Stomach (tissue), 9 donors: ENCODE measurements around the gene TNS3. TPM values are rescaled to one million over a fixed set of nuclear protein-coding genes. Genes with fewer than 3 reads are reported as not detected.
A peak's percentile ranks its signal among the peaks of the same experiment; 100 is the strongest.

Experiments used
- DNase-seq, 2 donors: peaks; one replicate each; pipeline versions ENCODE4 v3.0.0 to v3.0.0-alpha.2; 2013 to 2019
- H3K27ac ChIP-seq, 5 donors: fragments of 200-600 bp in 4 of 5; sonication (generic) in 4 of 5; one replicate each; pipeline ENCODE4 v1.5.1; 2013 to 2019; ENCODE audit warnings: mild to moderate bottlenecking in 1 of 5, moderate library complexity in 1 of 5
- H3K27me3 ChIP-seq, 3 donors: fragments of 200-600 bp; sonication (generic); one replicate each; pipeline ENCODE4 v1.5.1; 2017 to 2019; ENCODE audit warnings: mixed run types in 1 of 3
- H3K36me3 ChIP-seq, 4 donors: fragments of 200-600 bp; sonication (generic); 1 replicate in 3 of 4; 2 replicates in 1 of 4; pipeline ENCODE4 v1.5.1; 2016 to 2019
- H3K4me1 ChIP-seq, 4 donors: fragments of 200-600 bp; sonication (generic); one replicate each; pipeline ENCODE4 v1.5.1; 2016 to 2019
- H3K4me3 ChIP-seq, 4 donors: fragments of 200-600 bp; sonication (generic) in 3 of 4; one replicate each; pipeline ENCODE4 v1.5.1; 2016 to 2019; ENCODE audit warnings: mild to moderate bottlenecking in 1 of 4
- H3K9me3 ChIP-seq, 4 donors: fragments of 200-600 bp; sonication (generic); one replicate each; pipeline ENCODE4 v1.5.1; 2016 to 2019
- CTCF ChIP-seq, 7 experiments: fragments of 450-650 bp in 4 of 7; fragments of 200-600 bp in 3 of 7; sonication (generic) in 3 of 7; IDR thresholded peaks; one replicate each; pipeline ENCODE4 v1.5.1; 2016 to 2019; ENCODE audit warnings: antibody characterized with exemption in 7 of 7, control low read depth in 2 of 7, mild to moderate bottlenecking in 1 of 7
- EP300 ChIP-seq: sonication (generic); formaldehyde crosslinking; IDR thresholded peaks from one replicate; pipeline ENCODE4 v1.6.1; 2017; ENCODE audit warnings: antibody characterized with exemption
- POLR2A ChIP-seq, 4 donors: fragments of 450-650 bp; IDR thresholded peaks; one replicate each; pipeline ENCODE4 v1.6.1; 2016; ENCODE audit warnings: antibody characterized with exemption in 4 of 4, control low read depth in 2 of 4, mild to moderate bottlenecking in 1 of 4, moderate library complexity in 1 of 4
- POLR2AphosphoS5 ChIP-seq, 3 donors: sonication (generic); formaldehyde crosslinking; IDR thresholded peaks; one replicate each; pipeline ENCODE4 v1.6.1; 2016; ENCODE audit warnings: antibody characterized with exemption in 3 of 3
- WGBS, 5 donors: extraction: QIAGEN DNeasy Blood & Tissue Kit in 3 of 5; methylation state at CpG; one replicate each; pipeline versions ENCODE4 v1.1.5 to v1.1.7; 2013 to 2018; 5-methylcytosine and 5-hydroxymethylcytosine counted together
- intact Hi-C: fragments of 100-400 bp; cut with DNase I; formaldehyde crosslinking; loops from one replicate; pipeline ENCODE4 v1.15.1; 2023; ENCODE audit warnings: low total_unique reads
- polyA plus RNA-seq, 3 donors: library from polyadenylated mRNA; stranded (reverse); fragments of 200-250 nt; gene quantifications; one replicate each; pipeline ENCODE4 v1.2.3, GENCODE V29; 2013
- total RNA-seq, 5 donors: library from RNA; depleted of rRNA; stranded (reverse); fragments of >200 nt; gene quantifications; one replicate each; pipeline versions ENCODE4 v1.1.0 to v1.2.3, GENCODE V29; 2014 to 2016
- donor health status: healthy with polysubstance abuse.
- donor health status: Bipolar disorder and iron deficiency.
- donor health status: healthy.

TNS3 gene
- total and polyA plus RNA-seq, 8 donors, result 10.0 to 105 (median 41.0) TPM

GRCh38 chr7:47351233-47352154 lies 230.4 kb downstream of the TNS3 start:
- Histone ChIP-seq H3K4me1 (peaks cover 22 to 34% (median 28%) of the 10 kb centered on the region in 4 donors), H3K36me3 (peaks cover under 1 to 34% (median 12%) of the 10 kb centered on the region in 4 donors), H3K4me3 (no peak overlapping the region), H3K9me3 (no peaks in the 10 kb centered on the region), H3K27me3 (no peaks in the 10 kb centered on the region), H3K27ac (no peak overlapping the region)
- no peak for TF ChIP-seq POLR2AphosphoS5 (IDR thresholded peaks at IDR 0.05)
- no peak for TF ChIP-seq CTCF (IDR thresholded peaks at IDR 0.05)
- WGBS, 5 donors, result 71 to 86% (median 76%) methylated on average over 19 to 20 of the region's 20 CpGs
- intact Hi-C loops, result no loop called here
- DNase-seq, result peak in 1 of 2 donors; percentile 20

- Histone ChIP-seq H3K36me3 (peaks cover 8 to 43% (median 22%) of the 10 kb centered on the region in 4 donors), H3K9me3 (no peaks in the 10 kb centered on the region), H3K4me3 (no peak overlapping the region), H3K27ac (no peak overlapping the region), H3K4me1 (peaks cover 13 to 26% (median 17%) of the 10 kb centered on the region in 4 donors), H3K27me3 (no peaks in the 10 kb centered on the region)
- intact Hi-C loops, result no loop called here
- peak in 1 of 2 donors; percentile 23 for DNase-seq
- TF ChIP-seq EP300 (no peak), POLR2A (IDR thresholded peaks at IDR 0.05) (no peak), CTCF (IDR thresholded peaks at IDR 0.05) (no peak), POLR2AphosphoS5 (IDR thresholded peaks at IDR 0.05) (no peak)
- WGBS, 5 donors, result 43 to 82% (median 65%) methylated on average over 3 to 5 of the region's 5 CpGs
Observed at GRCh38 chr7:47350425-47350824, 231.5 kb downstream of the TNS3 start.

DNA sequence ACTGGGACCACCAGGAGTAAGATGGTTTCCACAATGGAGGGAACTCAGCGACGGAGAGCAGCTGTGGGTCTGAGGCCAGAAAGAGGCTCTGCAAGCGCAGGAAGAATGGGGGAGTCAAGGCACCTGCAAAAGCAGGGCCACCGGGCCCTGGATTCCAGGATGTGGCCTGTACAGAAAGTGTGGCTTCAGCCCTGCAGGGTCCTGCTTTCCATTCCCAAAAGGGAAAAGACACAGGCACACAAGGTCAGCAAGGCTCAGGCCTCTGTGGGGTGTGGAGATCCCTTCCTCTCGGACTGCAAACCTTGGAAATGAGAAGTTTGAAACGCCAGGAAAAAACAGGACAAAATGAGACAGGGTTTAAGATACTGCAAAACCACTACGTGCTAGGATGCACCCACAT lies 232.5 kb downstream of the TNS3 start:
- peaks cover 4 to 16% (median 7%) of the 10 kb centered on the region in 4 donors for H3K4me1 ChIP-seq
- no peaks in the 10 kb centered on the region for H3K27me3 ChIP-seq
- no peak overlapping the region for H3K27ac ChIP-seq
- peaks cover 13 to 52% (median 31%) of the 10 kb centered on the region in 4 donors for H3K36me3 ChIP-seq
- TF ChIP-seq EP300 (no peak), CTCF (IDR thresholded peaks at IDR 0.05) (no peak), POLR2AphosphoS5 (IDR thresholded peaks at IDR 0.05) (no peak), POLR2A (IDR thresholded peaks at IDR 0.05) (no peak)
- DNase-seq, result peak in 1 of 2 donors; percentile 11
- H3K9me3 ChIP-seq, result no peaks in the 10 kb centered on the region
- H3K4me3 ChIP-seq, result no peak overlapping the region
- intact Hi-C loops, result no loop called here
- 84 to 93% (median 86%) methylated on average over 7 of the region's 7 CpGs for WGBS, 5 donors

DNA sequence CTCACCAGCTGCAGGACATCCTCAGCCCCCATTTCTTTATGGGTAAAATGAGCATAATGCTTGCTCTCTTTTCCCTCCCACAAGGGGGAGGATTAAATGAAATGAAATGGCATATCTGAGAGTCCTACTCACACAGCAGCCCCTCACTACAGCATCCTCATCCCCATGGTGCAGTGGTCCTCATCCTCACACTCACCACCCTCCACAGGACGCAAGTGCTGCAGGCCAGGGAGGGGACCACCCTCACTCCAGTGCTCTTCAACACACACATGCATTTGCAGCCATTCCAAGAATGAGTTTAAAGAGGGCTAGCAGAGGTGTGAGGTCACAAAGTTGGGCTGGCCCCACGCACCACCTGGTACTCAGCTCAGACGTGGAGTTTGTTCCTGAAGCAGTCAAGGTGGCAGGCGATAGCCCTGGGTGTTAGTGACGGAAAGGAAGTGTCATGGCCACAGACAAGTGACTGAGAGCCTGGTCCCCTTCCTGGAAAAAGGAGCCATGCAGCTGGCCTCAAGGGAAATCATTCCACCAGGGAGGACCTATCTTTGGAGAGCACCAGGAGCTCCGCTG lies 234.0 kb downstream of the TNS3 start:
- H3K4me3 ChIP-seq, result no peak overlapping the region
- intact Hi-C loops, result no loop called here
- peak in 1 of 2 donors; percentile 20 for DNase-seq
- no peaks in the 10 kb centered on the region for H3K9me3 ChIP-seq
- H3K27ac ChIP-seq, result no peak overlapping the region
- peaks cover 16 to 63% (median 45%) of the 10 kb centered on the region in 4 donors for H3K36me3 ChIP-seq
- no peaks in the 10 kb centered on the region for H3K27me3 ChIP-seq
- WGBS, 5 donors, result 78 to 97% (median 85%) methylated on average over 6 of the region's 6 CpGs
- TF ChIP-seq EP300 (no peak), POLR2A (IDR thresholded peaks at IDR 0.05) (no peak), POLR2AphosphoS5 (IDR thresholded peaks at IDR 0.05) (no peak), CTCF (IDR thresholded peaks at IDR 0.05) (no peak)
- peaks cover 0 to 10% (median 3%) of the 10 kb centered on the region in 4 donors for H3K4me1 ChIP-seq
